Daoy (cell line): ENCODE results near the gene CTNND2. TPM values are rescaled to one million over a fixed set of nuclear protein-coding genes. Genes with fewer than 3 reads are reported as not detected.
"Not testable (repeated sequence)": the region's sequence is repeated elsewhere in the genome, so short reads cannot be mapped to it uniquely, and the experiment has no call there.

Experiments
- DNase-seq: peaks from one replicate; pipeline ENCODE4 v3.0.0-alpha.2; 2015; ENCODE audit warnings: low read depth
- total RNA-seq: library from RNA; depleted of rRNA; stranded (reverse); fragments of >200 nt; shearing (Covaris generic); gene quantifications from 2 replicates; pipeline ENCODE4 v1.2.3, GENCODE V29; 2014

The CTNND2 gene
- total RNA-seq, 1 experiment from 2014 or later, result 4.5 TPM

DNA sequence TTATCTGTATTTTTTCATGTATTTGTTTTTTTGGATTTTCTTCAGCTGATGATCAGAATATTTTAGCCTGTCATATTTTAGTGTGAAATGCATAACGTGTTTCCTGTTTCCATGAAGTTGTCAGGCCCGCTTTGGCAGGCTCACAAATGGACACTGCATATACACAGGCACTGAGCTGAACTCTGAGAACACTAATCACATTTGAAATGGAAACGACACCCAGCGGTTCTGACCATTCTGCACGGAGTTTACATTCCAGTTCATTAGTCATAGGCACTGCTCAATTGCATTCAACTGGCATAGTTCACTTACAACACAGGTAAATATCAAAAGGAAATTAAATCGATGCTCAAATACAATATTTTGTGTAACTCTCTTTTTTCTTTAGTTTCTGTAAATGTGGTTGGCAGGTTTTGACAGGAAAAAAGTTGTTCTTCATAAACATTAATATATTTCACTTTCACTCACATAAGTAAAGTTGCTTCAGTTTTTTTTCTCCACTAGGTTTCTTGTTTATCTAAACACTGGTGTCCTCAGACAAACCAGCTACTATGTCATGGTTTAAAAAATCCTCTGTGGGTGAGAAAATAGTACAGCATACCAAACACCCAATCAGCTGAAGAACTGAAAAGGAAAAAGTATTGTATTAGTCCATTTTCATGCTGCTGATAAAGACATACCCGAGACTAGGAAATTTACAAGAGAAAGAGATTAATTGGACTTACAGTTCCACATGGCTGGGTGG, 584.2 kb downstream of the CTNND2 start:
- DNase-seq, result peak; percentile 81

DNA sequence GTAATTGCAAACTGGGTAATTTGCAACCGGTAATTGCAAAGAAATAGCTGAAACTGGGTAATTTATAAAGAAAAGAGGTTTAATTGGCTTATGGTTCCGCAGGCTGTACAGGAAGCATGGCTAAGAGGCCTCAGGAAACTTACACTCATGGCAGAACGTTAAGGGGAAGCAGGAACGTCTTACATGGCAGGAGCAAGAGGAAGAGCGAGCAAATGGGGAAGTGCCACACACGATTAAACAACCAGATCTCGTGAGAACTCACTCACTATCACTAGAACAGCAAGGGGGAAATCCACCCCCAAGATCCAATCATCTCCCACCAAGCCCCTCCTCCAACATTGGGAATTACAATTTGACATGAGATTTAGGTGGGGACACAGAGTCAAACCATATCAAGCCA, 590.6 kb downstream of the CTNND2 start:
- not testable (repeated sequence) for DNase-seq

DNA sequence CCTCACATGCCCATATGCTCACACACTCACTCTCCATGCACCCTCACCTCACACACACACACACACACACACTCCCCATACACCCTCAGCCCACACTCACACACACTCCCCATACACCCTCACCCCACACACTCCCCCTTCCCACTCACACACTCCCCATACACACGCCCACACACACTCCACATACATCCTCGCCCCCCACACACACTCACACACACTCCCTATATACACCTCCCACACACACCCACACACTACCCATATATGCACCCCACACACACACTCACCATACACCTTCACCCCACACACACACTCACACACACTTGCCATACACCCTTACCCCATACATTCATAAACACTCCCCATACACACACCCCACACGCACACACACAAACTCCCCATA, 592.5 kb downstream of the CTNND2 start:
- DNase-seq, result no peak

DNA sequence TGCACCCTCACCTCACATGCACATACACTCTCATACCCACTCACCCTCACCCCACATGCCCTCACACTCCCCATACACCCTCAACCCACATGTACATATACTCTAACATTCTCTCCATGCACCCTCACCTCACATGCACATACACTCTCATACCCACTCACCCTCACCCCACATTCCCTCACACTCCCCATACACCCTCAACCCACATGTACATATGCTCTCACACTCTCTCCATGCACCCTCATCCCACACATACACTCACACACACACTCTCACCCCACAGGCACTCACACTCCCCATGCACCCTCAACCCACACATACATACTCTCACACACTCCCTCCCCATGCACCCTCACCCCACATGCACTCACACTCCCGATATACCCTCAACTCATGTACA, 593.0 kb downstream of the CTNND2 start:
- DNase-seq, result no peak

DNA sequence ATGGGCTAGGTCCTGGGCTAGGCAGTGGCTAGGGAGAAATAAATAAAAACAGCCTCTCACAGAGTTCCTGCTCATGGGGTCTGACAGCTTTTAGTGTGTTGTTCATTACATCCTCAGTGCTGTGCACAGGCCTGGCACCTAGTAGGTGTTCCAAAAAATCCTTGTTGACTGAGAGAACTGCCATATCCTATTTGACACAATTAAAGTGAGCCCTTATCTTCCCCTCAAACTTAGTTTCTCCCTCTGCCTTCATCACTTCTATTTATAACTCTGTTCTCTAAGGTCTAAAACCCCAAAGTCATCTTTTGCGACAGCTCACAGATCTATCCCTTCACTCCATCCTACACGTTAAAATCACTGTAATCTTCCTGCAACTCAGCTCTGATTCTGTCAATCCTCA, 594.1 kb downstream of the CTNND2 start:
- DNase-seq, result no peak

DNA sequence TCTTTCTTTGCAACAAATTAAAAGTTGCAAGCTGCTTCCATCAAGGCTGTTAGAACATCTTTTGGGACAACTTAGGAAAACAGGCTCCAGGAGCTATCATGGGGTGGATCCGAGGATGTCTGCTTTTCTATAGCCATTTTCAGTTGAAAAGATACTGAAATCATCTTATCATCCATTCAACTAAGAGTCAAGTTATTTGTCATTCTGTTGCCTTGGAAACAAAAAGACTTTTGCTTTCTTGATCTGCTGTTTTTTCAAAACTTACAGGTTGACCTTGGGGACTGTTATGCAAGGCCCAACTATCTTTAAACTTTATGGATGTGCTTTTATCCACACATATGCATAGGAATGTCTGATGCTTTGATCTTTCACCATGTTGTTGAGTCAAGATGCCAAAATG, 597.9 kb downstream of the CTNND2 start:
- no peak for DNase-seq

DNA sequence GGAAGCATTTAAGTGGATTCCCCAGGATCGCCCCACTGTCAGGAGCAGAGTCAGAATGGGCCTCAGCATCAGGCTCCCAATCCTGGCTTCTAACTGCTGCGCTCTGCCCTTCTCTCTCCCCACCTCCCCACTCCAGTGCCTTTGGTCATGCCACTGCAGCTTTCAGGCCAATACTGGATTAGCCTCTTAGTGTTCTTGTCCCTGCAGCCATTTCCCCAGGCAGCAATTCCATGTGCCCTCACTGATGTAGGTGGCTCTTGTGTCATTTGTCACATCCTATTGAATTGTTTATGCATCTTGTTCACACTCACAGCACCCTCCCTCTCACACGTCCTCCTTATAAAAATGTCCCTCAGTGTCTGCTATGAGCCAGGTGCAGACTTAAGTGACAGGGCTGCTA, 599.0 kb downstream of the CTNND2 start:
- DNase-seq, result no peak

DNA sequence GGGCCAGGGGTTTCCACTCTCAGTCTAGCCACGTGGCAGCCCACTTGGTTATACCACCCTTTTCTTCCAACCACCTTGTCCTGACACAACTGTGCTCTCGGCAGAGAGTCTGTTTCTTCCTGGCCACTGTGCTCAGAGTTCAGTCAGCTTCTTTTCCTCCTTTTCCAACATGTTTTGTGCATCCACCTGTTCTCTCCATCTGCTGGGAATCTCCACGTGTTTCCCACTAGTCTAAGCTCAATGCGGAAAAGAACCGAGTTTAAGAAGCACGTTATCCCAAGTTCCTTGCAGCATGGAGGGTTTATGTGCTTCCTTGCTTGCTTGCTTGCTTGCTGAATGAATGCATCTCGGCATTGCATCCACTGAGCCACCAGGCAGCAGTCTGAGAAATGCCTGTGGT, 599.6 kb downstream of the CTNND2 start:
- no peak for DNase-seq

DNA sequence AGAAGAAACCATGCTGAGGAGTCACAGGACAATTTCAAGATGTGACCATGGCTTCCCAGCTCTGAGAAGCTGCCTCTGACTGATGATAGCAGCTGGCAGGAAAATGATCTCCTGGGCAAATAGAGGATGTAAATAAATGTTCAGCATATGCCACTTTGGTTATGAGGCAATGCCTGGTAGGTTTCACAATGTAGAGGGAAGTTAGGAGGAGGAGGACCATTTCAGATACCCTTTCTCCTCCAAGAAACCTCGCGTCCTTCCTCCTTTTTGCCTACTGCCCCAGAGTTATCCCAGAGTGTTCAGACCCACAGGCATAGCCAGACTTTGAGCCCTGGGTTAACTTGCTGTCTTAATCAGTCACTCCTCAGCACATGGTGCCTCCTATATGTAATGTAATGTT, 601.6 kb downstream of the CTNND2 start:
- no peak for DNase-seq

DNA sequence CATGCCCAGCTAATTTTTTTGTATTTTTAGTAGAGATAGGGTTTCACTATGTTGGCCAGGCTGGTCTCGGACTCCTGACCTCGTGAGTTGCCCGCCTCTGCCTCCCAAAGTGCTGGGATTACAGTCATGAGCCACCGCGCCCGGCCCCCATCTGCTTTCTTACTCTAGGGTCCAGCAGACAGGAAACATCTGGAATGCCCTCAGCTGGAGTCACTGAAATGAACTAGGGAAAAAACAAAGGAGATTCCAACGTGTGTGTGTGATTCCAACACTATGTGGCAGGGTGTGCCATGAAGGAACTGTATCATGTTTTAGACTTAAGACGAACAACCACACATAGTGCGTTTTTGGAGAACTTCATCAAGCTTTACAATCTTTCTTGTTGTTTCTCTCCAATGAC, 603.1 kb downstream of the CTNND2 start:
- DNase-seq, result no peak

DNA sequence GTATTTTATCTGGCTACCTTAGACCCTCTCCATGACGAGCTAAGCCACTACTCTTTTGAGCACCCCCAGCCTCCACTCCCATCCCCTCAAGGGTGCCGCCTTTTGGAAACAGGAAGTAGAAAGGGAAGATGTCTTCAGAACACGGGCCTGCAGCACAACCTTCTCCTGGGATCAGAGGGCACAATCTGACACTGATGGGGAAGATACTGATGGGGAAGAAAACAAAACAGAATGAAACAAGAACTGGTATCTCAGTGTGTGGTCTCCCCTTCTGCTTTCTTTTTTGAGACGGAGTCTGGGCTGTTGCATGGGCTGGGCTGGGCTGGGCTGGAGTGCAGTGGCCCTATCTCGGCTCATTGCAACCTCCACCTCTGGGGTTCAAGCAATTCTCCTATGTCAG, 603.5 kb downstream of the CTNND2 start:
- DNase-seq, result no peak

DNA sequence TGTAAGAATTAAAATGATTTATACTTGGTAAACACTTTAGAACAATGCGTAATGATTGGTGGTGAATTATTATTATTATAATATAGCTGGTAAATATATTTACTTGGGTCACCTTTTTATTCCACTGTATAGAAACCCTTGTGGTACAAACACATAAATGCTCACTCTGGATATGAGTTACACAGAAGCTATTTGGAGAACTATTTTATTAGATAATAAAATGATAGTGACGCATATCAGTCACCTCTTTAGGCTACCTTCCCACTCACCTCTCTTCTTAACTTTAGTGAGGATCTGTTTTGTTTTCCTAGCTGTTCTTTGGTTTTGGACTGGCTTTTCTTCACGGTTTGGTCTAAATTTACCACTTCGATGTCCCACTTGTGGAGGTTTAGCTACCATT, 605.4 kb downstream of the CTNND2 start:
- no peak for DNase-seq

DNA sequence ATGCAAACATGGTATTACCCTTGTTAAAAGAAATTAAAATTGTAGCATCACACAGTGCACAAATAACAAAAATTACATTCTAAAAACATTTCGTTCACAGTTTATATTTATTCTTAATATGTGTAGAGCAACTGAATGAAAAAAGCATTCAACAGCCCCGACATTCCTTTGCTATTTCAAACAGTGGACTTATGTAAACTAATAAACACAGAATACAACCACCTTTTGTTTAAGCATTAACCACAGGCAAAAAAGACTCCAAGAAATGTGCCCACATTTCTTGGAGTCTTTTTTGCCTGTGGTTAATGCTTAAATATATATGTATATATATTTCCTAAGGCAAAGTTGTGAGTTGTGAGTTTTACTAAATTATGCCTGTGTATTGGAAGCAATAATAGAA, 610.7 kb downstream of the CTNND2 start:
- no peak for DNase-seq

DNA sequence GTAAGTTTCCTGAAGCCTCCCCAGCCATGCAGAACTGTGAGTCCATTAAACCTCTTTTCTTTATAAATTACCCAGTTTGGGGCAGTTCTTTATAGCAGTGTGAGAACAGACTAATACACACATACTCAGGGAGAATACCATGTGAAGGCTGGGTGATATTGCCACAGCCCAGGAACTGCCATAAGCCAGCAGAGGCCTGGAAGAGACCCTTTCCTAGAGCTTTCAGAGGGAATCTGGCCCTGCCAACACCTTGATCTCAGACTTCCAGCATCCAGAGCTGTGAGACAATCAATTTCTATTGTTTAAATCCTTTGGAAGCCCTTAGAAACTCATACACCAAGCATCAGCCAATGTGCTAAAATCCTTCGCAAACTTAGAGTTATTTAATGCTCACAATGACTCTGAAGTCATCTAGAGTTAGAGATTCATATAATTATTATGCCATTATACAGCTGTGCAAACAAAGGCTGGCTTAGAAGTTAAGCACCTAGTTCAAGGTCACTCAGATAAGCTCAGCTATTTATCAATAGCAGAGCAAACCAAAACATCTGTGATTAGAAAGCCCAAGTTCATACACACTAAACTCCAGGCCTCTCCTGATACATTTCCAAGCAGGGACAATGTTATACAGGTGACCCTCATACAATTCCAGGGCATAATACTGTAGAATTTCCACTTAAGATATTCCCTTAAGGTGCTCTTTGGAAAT, 611.4 kb downstream of the CTNND2 start:
- no peak for DNase-seq

DNA sequence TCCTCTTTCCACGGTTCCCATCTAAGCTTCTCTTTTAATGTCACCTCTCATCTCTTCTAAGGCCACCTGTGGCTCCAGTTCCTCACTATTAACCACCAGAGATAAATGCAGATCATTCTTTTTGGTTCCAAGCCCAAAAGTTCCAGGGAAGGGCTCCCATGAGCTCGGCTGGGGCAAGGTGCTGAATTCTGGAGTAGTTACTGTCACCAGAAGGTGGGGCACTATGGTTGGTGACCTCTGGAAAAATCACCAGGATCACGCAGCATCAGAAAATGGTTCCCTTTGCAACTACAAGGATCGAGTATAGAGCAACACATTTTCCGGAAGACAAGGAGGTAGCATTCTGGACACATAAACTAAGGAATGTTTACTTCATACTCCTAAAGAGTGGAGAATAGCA, 614.5 kb downstream of the CTNND2 start:
- no peak for DNase-seq

DNA sequence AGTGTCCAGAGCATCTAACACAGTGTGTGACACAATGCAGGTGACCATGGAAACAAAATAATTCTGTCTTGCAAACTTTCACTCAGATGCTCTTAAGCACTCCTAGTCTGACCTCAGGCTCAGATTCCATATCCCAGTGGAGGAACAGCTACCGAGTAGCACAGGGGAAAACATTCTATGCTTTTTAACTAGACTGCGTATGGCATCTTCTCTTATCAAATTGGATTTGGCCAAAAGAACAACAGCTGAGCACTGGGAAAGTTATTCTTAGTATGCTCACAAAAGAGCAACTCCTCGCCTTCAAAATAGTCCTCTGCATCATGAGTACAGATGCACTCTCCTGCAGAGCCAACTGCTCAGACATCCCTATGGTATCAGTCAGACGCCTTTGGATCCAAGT, 615.0 kb downstream of the CTNND2 start:
- no peak for DNase-seq

DNA sequence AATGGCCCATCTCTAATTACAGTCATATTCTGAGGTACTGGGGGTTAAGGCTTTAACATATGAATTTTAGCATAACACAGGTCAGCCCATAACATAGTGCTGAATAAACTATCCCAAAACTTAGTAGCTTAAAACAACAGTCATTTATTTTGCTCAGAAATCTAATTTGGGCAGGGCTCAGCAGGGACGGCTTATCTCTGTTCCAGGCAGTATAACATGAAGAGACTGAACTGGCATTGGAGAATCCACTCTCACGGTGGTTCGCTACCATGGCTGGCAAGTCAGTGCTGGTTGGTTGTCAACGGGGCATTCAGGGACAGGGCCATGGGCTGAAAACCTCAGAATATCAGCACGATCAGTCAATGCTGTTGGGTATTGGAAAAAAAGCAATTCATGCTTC, 622.4 kb downstream of the CTNND2 start:
- DNase-seq, result no peak

DNA sequence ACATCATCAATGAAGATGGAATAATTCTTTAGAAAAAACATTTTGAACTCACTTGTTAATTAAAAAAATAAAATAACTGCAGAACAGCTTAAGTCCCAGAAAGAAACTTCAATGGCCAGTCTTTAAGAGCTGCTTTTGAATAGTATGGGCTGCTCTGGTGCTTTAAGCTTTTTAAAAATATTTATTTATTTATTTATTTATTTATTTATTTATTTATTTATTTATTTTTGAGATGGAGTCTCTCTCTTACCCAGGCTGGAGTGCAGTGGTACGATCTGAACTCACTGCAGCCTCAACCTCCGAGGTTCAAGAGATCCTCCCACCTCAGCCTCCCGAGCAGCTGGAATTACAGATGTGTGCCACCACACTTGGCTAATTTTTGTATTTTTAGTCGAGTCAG, 626.9 kb downstream of the CTNND2 start:
- no peak for DNase-seq

DNA sequence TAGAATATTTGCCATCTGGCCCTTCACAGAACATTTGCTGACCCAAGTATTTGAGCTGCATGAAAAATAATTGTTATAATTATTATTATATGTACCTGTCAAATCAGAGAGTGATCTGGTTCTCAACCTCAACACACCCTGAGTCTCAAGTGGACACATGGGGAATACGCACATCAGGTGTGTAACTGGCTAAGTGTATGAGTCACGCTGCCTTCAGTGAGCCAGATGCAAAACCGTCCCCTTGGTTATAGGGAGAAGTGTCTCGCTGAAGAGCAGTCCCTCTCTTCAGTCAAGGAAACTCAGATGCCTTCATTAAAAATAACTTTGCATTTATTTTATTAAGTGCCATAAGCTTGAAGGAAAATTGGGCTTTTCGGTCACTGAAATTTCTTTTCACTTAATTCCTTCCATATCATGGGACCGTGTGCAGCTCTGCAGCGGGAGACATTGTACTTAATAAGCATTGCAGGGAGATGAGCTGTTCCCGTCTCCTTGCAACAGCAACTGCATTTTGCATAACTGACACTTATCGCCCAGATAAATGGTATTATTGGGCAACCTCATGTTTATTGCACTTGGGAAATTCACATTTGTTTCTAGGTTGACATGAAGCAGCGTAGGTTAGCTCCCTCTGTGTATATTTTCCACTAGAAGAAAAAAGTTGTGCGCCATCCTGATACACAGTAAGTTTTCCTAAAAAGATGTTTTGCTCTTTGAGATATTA, 630.9 kb downstream of the CTNND2 start:
- DNase-seq, result peak; percentile 72

DNA sequence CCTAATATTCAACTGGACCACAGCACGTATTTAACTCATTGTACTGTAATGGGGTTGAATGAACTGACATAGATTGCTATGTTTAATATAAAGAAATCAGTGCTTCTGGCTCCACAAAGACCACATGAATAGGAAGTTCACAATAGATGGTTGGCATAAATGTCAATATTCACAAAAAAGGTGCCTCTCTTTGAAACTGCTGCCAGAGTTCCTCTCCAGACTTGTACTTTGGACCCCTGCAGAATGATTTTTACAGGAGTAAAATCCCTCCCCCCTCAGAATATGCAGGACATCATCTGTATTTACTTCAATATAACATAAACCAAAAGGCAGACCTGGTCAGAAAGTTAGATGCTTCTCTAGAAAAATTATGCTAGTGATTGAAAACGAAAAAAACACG, 634.7 kb downstream of the CTNND2 start:
- no peak for DNase-seq

DNA sequence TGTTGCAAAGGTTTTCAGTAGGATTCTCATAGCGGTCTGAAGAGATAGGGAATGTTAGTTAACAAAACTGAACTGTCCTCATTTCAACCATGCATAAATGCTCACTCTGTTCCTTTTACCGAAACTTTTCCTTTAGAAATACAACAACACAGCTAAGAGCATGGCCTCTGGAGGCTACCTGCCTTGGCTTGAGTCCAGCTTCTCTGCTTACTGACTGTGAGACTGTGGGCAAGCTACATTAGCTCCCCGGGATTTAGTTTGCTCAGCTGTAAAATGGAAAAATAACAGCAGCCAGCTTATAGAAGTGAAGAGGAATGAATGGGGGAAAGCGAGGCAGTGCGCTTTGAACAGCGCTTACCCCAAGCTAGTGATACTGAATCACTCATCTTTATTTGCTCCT, 635.4 kb downstream of the CTNND2 start:
- no peak for DNase-seq

DNA sequence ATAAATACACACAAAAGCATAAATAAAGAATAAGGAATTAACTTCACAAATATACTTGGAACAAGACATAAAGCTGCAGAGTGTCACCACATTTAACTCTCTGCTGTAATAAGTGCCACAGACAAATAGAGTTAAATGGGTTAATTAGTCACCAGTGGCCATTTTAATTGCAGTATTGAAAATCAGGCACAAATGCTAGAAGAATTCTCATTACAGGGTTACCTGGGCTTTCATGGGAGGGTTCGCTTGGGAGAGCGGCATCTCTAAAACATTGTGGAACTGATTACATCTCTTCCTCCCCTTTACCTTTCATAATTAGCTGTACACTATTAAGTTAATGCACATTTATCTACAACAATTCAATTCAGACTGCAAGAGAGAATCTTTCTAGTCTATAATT, 637.9 kb downstream of the CTNND2 start:
- DNase-seq, result no peak

DNA sequence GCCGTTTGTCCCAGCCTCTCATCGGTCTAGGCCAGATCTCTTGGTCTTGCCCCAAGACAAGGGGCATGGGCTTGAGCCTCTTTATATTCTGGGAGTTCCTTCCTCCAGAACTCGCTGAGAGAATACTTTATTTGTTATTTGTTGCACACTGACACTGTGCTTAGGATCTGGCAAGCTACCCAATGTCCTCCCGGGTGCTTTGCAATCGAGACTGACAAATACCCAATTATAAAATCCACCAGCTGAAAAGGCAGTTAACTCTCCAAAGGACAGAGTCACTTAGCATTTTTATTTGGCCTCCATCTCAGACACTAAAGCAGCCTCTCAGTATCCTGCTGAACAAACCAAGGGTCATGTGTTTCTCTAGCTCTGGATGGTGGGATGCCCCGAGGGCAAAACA, 643.0 kb downstream of the CTNND2 start:
- no peak for DNase-seq
